AG10803 (cell line): ENCODE measurements around the gene SORT1.

Experiments
- DNase-seq: peaks from one replicate; pipeline ENCODE4 v3.0.0; 2010; ENCODE audit warnings: low read depth
- H3K4me3 ChIP-seq: 2 replicates; pipeline ENCODE4 v1.5.1; 2011; ENCODE audit warnings: mild to moderate bottlenecking, low read length, control low read depth
- TF ChIP-seq, protein P1 (sequence below): conservative IDR thresholded peaks from 2 replicates; pipeline ENCODE4 v1.5.1; 2011; ENCODE audit warnings: mild to moderate bottlenecking, low read length, control low read depth, inconsistent platforms

Gene SORT1

GRCh38 chr1:109266965-109267364, 130.8 kb downstream of the SORT1 start:
- DNase-seq: peak; percentile 63

GRCh38 chr1:109265741-109266330, 131.9 kb downstream of the SORT1 start:
- DNase-seq: no peak
- TF ChIP-seq, protein P1, sequence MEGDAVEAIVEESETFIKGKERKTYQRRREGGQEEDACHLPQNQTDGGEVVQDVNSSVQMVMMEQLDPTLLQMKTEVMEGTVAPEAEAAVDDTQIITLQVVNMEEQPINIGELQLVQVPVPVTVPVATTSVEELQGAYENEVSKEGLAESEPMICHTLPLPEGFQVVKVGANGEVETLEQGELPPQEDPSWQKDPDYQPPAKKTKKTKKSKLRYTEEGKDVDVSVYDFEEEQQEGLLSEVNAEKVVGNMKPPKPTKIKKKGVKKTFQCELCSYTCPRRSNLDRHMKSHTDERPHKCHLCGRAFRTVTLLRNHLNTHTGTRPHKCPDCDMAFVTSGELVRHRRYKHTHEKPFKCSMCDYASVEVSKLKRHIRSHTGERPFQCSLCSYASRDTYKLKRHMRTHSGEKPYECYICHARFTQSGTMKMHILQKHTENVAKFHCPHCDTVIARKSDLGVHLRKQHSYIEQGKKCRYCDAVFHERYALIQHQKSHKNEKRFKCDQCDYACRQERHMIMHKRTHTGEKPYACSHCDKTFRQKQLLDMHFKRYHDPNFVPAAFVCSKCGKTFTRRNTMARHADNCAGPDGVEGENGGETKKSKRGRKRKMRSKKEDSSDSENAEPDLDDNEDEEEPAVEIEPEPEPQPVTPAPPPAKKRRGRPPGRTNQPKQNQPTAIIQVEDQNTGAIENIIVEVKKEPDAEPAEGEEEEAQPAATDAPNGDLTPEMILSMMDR: no peak
- no peak overlapping the region for H3K4me3 ChIP-seq

More at GRCh38 chr1:109266965-109267364, 130.8 kb downstream of the SORT1 start:
- TF ChIP-seq, protein P1: no peak
- no peak overlapping the region for H3K4me3 ChIP-seq

DNA sequence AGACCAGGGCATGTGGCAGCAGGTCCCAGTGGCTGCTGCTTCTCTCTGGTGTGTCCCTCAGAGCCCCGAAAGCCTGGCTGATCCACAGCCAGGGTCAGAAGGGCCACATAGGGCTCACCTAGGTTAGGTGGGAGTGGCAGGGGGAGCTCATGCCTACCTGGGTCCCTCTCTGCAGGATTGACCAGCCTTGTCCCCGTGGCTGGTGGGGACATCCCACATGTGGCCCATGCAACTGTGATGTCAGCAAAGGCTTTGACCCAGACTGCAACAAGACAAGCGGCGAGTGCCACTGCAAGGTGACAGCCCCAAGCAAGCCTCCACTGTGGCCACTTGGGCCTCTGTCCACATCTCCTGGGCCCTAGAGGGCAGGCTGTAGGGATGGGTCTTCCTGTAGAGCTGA, 132.7 kb downstream of the SORT1 start:
- TF ChIP-seq, protein P1: no peak
- DNase-seq: no peak
- H3K4me3 ChIP-seq: no peak overlapping the region

DNA sequence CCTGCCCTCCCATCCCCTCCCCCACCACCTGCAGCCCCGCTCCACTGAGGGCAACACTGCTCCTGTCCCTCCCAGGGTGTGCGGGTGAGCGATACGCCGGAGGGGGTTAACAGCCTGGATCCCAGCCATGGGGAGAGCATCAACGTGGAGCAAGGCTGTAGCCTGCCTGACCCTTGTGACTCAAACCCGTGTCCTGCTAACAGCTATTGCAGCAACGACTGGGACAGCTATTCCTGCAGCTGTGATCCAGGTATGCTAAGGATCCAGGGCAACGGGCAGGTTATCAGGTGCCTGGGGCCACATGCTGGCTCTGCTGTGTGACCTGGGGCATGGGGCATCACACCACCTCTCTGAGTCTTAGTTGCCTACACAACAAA, 133.4 kb downstream of the SORT1 start:
- no peak overlapping the region for H3K4me3 ChIP-seq
- DNase-seq: no peak
- TF ChIP-seq, protein P1: no peak

DNA sequence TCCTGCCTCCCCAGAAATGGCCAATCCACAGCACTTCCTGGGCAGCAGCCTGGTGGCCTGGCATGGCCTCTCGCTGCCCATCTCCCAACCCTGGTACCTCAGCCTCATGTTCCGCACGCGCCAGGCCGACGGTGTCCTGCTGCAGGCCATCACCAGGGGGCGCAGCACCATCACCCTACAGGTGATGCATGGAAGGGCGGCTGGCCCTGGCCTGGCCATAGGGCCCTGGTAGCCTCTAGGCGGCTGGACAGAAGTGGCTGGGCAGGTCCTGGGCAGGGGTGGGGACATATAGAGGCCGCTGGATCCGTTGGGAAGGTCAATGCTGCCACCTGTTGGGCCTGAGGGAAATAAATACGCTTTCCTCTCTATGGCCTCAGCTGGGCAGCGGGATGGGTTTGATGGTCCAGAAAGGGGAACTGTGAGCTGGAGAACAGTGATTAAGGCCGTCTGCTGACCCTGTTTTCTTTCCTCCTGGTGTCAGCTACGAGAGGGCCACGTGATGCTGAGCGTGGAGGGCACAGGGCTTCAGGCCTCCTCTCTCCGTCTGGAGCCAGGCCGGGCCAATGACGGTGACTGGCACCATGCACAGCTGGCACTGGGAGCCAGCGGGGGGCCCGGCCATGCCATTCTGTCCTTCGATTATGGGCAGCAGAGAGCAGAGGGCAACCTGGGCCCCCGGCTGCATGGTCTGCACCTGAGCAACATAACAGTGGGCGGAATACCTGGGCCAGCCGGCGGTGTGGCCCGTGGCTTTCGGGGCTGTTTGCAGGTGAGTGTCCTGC, 133.9 kb downstream of the SORT1 start:
- DNase-seq: peak; percentile 73

DNA sequence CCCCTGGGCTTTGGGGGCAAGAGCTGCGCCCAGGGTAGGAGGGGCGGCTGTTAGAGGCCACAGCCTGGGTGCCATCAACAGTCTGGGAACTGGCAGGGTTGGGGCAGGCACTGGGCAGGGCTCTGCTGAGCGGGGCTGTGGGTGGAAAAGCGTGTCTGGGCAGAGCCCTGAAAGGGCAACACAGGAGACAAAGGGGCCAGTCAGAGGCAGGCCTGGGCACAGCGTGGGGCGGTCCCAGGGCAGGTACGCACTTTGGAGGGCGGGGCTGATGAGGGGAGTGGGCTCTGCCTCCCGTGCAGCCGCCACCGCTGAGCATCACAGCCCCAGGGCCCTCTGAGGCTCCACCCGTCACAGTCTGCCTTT, 134.5 kb downstream of the SORT1 start:
- TF ChIP-seq, protein P1: no peak
- no peak overlapping the region for H3K4me3 ChIP-seq
- DNase-seq: no peak

More for the DNA sequence above, 133.9 kb downstream of the SORT1 start:
- no peak overlapping the region for H3K4me3 ChIP-seq
- TF ChIP-seq, protein P1: peak; percentile 96
